AG20443 (cell line): ENCODE data around the gene TMEM117.
"Not testable (repeated sequence)": the region's sequence is repeated elsewhere in the genome, so short reads cannot be mapped to it uniquely, and the experiment has no call there.

Experiments used
- DNase-seq: peaks from one replicate; pipeline ENCODE4 v3.0.0; 2012; ENCODE audit warnings: low spot score, mixed read lengths

Gene TMEM117

DNA sequence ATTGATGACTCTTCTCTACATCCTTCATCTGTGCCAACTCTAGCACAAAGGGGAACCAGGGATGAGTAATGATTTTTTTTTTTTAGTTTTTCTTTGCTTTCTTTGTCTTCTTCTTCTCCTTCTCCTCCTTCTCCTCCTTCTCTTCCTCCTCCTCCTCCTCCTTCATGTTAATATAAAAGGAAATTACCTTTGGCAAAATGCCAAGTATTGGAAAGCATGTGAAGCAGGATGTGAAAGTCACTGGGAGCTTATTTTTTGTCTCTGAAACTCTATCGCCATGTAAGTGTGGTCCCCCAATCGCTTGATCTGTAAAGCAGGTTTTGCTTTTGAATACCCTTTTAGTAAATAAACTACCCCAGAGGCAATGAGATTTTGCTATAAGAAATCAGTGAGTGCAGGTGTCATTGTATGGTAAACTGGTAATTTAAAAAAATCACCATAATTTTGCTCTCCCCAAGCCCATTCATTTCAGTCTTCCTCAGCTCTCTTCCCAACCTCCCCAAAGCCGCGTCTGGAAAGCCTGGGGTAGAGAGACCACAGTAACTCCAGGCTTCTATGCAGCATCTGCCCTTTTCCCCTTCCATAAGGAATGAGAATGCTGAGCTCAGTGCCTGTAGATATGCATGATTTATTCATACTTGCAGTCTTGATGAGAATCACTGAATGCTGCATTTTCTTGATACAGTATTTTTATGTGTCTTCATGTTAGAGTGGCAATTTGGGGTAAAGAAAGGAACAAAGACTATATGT is 388.7 kb downstream of the TMEM117 start:
- no peak for DNase-seq

- DNase-seq = no peak
Measured at GRCh38 chr12:44225149-44225510, 389.2 kb downstream of the TMEM117 start.

DNA sequence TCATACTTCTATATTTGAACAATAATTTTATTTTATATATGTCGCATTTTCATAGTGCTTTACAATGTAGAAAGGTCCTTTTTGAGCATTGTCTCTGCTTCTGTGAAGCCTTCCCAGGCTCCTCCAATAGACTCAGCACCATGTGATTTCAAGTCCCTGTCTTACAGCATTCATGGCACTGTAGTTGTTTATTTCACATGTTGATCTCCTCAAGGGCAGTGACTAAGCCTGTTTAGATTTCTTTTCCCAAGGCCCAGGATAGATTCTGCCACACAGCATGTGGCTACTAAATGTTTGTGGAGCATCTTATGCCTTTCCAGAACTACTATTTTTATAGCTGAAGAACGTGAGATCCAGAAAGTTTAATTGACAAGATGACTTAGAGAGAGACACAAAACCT is 391.7 kb downstream of the TMEM117 start:
- peak; percentile 9 for DNase-seq

- no peak for DNase-seq
Measured at GRCh38 chr12:44229846-44230245, 394.0 kb downstream of the TMEM117 start.

- no peak for DNase-seq
Measured at GRCh38 chr12:44235674-44236073, 399.8 kb downstream of the TMEM117 start.

DNA sequence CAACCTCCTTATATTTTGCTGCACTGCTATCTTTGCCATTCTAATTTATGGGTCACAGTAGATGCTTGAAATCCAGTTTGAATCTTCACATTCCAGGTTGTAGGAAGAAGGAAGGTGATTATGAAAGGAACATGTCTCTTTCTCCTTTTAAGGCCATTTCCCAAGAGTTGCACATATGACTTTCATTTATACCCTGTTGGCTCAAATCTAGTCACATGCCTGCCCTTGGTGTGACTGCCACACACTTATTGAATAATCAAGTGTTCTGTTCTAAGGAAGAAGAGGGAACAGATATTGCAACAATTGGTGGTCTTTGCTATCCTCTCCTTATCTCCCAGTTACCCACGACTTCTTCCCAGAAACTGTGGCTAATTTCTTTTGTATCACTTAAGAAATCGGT is 404.3 kb downstream of the TMEM117 start:
- DNase-seq = no peak

DNA sequence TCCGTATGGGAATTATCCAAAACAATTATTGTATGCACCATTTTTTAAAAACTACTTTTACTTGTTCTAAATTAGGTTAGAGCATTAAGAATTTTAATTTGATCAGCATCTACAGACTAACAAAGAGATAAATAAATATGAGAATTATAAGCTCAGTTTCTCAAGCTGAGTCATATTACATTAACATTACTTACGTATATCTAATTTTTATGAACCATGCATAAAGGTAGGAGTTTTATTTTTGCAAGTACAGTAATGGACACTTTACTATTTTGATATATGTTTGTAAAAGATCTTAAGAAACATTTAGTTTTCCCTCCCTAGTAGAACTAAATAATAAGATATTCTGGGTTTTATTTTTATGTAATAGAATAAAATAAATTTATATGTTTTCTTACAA is 410.1 kb downstream of the TMEM117 start:
- DNase-seq = no peak

DNA sequence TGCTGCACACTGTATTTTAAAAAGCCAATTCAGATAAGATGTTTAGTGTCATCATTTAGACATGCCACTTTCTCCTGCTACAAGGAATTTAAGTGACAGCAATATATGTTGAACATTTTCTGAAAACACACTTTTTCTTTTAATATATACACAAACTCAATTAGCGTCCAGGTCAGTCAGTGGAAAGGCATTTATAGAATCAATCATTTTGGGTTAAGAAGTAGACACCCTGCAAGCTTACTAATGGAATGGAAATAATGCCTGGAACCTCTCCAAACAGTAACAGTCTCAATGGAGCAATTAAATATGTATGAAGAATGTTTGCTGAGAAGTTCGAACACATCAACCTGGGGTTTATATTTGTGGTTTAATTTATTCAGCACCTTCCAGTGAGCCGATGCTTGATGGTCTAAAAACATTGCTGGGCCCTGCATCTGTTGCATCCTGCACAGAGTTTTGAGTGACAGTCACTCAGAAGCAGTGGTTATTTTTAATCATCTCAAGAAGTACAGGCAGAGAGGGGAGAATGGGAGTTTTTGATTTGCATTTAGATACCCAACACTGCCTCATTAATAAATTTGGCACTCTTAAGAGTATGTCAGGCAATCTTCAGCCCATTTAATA is 410.7 kb downstream of the TMEM117 start:
- no peak for DNase-seq

GRCh38 chr12:44247588-44247987 is 411.7 kb downstream of the TMEM117 start:
- DNase-seq = no peak

DNA sequence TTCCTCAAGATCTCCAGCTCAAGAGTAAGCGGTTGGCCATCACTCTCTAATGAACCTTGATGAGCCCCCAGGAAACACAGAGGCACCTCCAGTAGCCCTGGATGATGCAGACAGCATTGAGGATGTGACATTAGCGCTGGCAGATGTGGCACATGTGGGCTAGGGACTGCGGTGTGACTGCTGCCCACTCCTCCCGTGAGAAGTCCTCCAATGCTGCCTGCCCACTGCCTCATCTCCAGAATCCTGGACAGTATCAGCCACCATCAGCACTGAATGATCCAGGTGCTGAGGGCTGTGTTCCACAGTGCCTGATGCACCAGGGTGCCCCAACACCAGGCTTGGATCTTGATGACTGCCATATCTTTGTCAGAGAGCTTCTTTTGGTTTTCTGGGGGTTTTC is 412.6 kb downstream of the TMEM117 start:
- no peak for DNase-seq

GRCh38 chr12:44250440-44250839 is 414.6 kb downstream of the TMEM117 start:
- not testable (repeated sequence) for DNase-seq

GRCh38 chr12:44253338-44253856 is 417.5 kb downstream of the TMEM117 start:
- DNase-seq = no peak

DNA sequence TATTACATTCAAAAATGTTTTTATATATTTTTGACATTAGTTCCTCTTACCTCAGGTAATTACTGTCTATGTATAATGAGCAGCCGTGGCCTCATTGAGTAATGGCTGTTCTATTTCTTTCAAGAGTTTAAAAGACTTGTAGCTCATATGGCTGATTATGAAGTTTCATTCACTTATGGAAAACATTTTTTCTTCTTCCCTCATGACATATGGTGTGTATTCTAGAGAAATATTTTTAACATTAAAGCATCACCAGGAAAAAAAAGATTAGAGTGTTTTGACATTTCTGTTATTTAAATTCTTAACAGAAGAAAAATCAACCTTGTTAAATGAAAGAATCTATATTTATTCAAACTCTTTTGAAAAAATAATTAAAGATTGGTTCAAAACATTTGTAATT is 422.4 kb downstream of the TMEM117 start:
- DNase-seq = no peak

DNA sequence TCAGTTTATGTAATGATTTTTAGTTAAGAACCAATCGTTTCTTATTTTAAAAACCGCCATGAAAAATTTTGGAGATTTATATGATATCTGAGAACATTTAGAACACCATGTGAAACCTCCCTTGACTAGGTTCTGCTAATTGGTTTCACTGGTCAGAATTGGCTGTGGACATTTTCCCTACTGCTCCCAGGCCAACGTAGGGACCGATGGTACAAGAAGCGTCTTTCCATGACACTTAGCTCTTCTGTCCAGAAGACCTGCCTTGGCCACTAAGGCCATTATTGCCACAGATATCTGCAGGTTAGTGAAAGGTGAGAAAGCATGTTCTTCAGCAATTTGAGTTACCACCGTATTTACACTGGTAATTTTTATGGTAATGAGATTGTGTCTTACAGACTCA is 424.0 kb downstream of the TMEM117 start:
- DNase-seq = no peak

DNA sequence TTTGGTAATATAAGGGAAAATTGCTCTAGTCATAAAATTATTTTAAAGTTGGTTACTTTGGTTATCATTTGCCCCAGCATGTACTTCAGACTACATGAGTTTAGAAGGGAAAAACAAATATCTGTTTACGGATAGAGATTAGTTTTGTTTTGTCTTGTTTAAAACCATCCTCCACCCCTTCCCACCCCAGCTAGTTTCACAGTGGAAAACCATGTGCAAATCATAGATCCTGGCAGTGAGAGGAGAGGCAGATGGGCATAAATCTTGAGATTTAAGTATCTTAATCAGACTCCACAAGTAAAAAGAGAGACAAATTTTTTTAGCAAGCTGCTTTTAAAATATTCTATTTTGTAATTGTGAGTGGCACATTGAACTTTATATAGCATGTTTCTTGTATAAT is 424.7 kb downstream of the TMEM117 start:
- no peak for DNase-seq

- peak; percentile 8 for DNase-seq
Measured at GRCh38 chr12:44285321-44285960, 449.6 kb downstream of the TMEM117 start.

DNA sequence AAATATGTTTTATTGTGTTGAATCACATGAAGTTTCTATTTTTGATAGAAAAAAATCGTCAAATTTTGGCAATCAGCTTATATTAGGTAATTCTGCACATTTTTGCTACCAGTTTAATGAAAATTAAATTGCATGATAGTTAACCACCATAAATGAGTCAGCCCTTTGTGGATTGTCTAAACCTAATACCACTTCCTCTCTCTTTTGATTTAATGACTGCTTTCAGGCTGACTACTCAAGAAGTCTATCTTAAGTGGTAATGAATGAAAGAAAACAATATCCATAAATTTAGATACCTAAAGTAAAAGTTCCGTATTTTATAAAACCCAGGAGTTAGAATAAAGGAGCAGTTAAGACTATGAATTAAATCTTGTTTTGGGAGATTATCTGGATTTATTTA is 450.5 kb downstream of the TMEM117 start:
- peak; percentile 48 for DNase-seq

GRCh38 chr12:44286821-44287505 is 451.1 kb downstream of the TMEM117 start:
- DNase-seq = no peak

GRCh38 chr12:44287545-44287944 is 451.7 kb downstream of the TMEM117 start:
- DNase-seq = no peak

- no peak for DNase-seq
Measured at GRCh38 chr12:44294649-44295048, 458.8 kb downstream of the TMEM117 start.

GRCh38 chr12:44295958-44296623 is 460.2 kb downstream of the TMEM117 start:
- no peak for DNase-seq

DNA sequence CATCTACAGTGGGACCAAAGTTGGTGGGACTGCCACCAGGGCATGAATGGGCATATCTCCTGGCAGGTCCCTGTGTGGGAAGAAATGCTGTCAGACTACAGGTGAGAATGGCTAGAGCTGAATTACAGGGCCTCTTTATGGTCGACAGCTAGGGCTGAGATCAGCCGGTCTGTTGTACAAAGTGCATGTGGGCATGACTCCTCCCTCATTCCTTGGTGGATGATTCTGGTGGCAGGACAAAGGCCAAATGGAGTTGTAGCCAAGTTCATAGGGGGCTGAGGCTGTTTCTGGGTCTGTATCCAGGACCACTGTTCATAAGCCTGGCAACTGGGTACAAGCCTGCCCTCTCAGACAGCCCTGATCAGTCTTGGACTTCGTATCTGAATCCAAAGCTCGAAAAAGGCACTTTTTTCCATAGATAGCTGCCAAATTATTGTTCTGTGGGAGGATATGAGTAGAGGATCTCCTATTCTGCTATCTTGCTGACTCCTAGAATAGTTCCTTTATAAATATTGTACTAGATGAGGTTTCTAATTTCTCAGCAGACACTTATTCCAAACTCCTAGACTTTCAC is 460.8 kb downstream of the TMEM117 start:
- no peak for DNase-seq
